ENCODE results near the gene VRTN. TPM values are rescaled to one million over a fixed set of nuclear protein-coding genes. Genes with fewer than 3 reads are reported as not detected.

VRTN gene
- total RNA-seq, 1 donor from 2014 or later, result not detected

DNA sequence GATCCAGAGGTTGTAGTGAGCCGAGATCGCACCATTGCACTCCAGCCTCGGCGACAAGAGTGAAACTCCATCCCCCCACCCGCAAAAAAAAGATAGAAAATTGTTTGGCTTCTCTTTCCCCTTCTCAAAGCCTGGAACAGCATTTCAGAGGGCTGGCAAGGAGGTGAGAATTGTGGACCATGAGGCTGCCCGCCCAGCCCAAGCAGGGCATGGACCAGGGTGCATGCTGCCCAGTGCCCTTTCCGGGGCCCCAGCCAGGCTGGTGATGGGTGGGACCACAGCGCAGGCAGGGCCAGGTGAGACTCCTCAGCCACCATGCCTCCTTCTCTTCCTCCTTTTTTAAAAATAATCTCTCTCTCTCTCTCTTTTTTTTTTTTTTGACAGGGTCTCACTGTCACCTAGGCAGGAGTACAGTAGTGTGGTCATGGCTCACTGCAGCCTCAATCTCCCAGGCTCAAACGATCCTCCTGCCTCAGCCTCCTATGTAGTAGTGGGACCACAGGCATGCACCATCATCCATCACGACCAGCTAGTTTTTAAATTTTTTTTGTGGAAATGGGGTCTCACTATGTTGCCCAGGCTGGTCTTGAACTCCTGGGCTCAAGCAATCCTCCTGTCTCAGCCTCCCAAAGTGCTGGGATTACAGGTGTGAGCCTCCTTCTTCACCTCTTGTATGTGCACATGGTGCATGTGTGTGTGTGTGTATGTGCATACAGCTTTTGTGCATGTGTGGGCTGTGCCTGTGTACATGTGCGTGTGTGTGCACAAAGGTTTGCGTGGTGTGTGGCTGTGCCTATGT, 55.5 kb downstream of the VRTN start:
- no peak overlapping the region for H3K4me3 ChIP-seq (ENCODE audit: low read depth, low read length)
- TF ChIP-seq, protein P1, sequence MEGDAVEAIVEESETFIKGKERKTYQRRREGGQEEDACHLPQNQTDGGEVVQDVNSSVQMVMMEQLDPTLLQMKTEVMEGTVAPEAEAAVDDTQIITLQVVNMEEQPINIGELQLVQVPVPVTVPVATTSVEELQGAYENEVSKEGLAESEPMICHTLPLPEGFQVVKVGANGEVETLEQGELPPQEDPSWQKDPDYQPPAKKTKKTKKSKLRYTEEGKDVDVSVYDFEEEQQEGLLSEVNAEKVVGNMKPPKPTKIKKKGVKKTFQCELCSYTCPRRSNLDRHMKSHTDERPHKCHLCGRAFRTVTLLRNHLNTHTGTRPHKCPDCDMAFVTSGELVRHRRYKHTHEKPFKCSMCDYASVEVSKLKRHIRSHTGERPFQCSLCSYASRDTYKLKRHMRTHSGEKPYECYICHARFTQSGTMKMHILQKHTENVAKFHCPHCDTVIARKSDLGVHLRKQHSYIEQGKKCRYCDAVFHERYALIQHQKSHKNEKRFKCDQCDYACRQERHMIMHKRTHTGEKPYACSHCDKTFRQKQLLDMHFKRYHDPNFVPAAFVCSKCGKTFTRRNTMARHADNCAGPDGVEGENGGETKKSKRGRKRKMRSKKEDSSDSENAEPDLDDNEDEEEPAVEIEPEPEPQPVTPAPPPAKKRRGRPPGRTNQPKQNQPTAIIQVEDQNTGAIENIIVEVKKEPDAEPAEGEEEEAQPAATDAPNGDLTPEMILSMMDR (conservative IDR thresholded peaks at IDR 0.05; ENCODE audit: low read depth, low read length), result no peak
- DNase-seq (ENCODE audit: low read depth), result no peak

DNA sequence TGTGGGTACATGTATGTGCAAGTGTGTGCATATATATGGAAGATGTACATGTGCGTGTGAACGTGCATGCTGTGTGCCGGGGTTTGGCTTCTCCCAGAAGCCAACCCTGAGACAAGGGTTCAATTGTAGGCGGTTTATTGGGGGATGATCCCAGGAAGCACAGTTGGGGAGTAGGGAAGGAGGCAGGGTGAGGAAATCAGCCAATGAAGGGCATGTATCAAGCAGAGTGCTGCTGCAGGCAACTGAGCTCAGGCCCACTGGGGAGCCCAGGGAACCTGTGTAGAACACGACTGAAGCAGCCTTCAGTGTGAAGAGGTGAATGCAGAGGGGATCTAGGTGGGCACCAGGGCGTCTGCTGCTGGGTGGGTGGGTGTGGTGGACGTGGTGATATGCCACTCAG, 56.2 kb downstream of the VRTN start:
- TF ChIP-seq, protein P1 (conservative IDR thresholded peaks at IDR 0.05; ENCODE audit: low read depth, low read length), result no peak

DNA sequence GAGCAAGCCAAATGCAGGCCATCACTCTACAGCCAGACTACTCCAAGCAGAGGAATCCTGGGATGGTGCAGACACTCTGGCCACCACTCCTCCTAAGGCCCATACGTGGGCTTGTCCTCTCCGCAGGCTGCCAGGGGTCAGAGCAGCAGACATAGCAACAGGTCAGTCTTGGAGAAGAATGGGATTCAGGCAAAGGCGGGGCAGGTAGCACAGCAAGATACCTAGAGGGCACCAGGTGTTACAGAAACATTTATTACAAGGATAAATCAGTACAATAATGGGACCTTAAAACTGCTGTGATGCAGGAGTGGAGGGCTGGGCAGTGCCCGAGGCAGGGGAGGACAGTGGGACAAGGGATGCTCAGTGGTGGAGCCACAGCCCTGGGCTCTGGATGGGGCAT, 57.4 kb downstream of the VRTN start:
- DNase-seq (ENCODE audit: low read depth), result no peak
- TF ChIP-seq, protein P1 (conservative IDR thresholded peaks at IDR 0.05; ENCODE audit: low read depth, low read length), result no peak
- H3K4me3 ChIP-seq (ENCODE audit: low read depth, low read length), result no peak overlapping the region

More for the DNA sequence above, 56.2 kb downstream of the VRTN start:
- DNase-seq (ENCODE audit: low read depth), result no peak
- no peak overlapping the region for H3K4me3 ChIP-seq (ENCODE audit: low read depth, low read length)

DNA sequence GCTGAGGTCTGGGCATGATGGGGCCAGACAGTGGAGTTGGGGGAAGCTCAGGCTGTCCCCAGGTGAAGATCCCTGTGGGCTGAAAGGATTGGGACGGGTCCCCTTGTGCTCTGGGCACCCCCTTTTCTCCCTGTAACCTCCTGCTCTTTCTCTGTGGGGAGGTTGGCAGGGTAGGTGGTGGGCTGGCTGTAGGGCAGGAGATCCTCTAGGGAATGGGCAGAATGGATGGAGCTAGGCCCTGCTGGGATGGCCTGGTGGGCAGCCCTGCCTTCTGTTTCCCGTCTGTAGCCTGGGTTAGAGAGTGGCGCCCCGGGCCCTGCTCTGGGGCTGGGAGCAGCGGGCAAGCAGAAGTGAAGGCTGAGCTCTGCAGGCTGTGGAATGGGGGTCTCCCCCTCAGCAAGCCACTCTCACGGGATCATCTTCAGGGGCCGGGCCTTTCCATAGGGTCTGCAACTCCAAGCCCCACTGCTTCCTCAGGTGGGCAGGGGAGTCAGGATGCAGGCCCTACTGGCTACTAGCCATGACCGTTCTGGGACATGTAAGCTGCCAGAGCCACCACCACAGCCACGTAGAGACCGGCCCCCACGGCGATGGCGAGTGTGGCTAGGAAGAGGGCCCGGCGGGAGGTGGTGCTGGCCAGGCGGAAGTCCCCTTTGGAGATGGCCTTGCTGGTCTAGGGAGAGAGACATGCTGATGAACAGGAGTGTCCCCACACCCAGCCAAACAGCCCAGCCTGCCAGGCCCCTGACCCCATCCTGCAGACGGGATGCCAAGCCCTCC, 58.9 kb downstream of the VRTN start:
- DNase-seq (ENCODE audit: low read depth), result no peak
- TF ChIP-seq, protein P1 (conservative IDR thresholded peaks at IDR 0.05; ENCODE audit: low read depth, low read length), result no peak
- no peak overlapping the region for H3K4me3 ChIP-seq (ENCODE audit: low read depth, low read length)

DNA sequence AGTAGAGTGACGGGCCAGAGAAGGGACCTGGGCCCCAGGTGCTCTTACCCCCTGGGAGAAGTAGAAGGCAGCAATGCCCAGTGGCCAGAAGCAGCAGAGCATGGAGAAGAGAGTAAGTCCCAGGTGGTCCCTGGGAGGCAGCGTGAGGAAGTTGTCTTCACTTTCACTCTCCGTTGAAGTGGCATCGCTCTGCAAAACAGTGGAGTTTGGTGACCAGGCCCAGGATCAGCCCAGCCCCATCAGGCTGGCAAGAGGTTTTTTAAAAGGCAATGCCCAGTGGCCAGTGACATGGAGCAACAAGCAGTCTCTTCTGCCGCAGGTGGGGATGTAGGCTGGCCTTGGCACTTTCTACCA, 59.5 kb downstream of the VRTN start:
- H3K4me3 ChIP-seq (ENCODE audit: low read depth, low read length), result no peak overlapping the region
- DNase-seq (ENCODE audit: low read depth), result no peak
- TF ChIP-seq, protein P1 (conservative IDR thresholded peaks at IDR 0.05; ENCODE audit: low read depth, low read length), result no peak

DNA sequence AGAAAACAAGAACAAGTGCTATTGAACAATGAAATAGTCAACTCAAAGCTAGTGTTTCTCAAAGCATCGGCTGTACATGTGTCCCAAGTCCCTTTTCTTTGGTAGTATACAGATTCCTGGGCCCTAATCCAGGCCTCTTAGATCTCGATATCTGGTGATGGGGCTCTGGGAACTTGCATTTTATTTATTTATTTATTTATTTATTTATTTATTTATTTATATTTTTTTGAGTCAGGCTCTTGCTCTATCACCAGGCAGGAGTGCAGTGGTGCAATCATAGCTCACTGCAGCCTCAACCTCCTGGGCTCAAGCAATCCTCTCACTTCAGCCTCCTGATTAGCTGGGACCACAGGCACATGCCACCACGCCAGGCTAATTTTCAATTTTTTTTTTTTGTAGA, 60.6 kb downstream of the VRTN start:
- DNase-seq (ENCODE audit: low read depth), result no peak
- no peak overlapping the region for H3K4me3 ChIP-seq (ENCODE audit: low read depth, low read length)
- TF ChIP-seq, protein P1 (conservative IDR thresholded peaks at IDR 0.05; ENCODE audit: low read depth, low read length), result no peak

Data from epithelial cell of proximal tubule (primary cell).